ENCODE measurements around the gene SVEP1.

DNA sequence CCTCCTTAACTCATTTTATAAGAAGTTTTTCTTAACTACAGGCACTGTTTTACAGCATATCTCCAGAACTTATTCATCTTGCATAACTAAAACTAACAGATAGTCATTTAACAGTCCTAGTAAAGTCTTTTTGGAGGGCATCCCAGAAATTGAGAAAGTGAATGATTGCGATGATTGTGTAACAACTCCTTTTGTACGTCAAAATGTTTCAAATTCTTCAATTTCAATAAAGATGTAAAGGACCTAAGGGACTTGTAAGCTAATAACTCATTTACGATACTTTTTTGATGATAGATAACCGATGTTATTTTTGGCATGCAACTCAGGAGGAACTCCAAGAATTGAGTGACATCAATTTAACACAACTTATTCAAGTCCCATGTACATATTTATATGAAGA lies 42.7 kb downstream of the SVEP1 start:
- TF ChIP-seq POLR2A (IDR thresholded peaks at IDR 0.05), result no peak
- TF ChIP-seq, protein P1, sequence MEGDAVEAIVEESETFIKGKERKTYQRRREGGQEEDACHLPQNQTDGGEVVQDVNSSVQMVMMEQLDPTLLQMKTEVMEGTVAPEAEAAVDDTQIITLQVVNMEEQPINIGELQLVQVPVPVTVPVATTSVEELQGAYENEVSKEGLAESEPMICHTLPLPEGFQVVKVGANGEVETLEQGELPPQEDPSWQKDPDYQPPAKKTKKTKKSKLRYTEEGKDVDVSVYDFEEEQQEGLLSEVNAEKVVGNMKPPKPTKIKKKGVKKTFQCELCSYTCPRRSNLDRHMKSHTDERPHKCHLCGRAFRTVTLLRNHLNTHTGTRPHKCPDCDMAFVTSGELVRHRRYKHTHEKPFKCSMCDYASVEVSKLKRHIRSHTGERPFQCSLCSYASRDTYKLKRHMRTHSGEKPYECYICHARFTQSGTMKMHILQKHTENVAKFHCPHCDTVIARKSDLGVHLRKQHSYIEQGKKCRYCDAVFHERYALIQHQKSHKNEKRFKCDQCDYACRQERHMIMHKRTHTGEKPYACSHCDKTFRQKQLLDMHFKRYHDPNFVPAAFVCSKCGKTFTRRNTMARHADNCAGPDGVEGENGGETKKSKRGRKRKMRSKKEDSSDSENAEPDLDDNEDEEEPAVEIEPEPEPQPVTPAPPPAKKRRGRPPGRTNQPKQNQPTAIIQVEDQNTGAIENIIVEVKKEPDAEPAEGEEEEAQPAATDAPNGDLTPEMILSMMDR (IDR thresholded peaks at IDR 0.05), result no peak
- no peak for TF ChIP-seq POLR2AphosphoS5 (IDR thresholded peaks at IDR 0.05)
- no peak for TF ChIP-seq EP300 (IDR thresholded peaks at IDR 0.05)
